ENCODE data around the gene TLK2.

DNA sequence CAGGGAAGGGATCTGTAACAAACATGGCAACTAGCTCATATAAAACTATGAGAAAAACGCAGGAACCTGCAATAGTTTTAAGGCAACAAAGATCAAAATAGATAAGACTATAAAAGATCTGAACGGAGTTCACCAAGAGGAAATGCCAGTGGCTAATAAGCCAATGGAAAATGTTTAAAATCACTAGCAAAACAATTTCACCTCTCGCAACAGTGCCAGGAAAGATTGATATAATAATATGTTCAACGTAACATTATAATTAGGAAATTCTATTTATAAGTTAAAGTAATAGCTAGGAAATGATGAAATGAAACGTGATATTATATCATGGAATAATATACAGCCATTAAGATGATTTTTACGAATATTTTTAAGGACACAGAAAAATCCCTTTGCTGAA is 164.9 kb downstream of the TLK2 start:
- TF ChIP-seq, protein P1, sequence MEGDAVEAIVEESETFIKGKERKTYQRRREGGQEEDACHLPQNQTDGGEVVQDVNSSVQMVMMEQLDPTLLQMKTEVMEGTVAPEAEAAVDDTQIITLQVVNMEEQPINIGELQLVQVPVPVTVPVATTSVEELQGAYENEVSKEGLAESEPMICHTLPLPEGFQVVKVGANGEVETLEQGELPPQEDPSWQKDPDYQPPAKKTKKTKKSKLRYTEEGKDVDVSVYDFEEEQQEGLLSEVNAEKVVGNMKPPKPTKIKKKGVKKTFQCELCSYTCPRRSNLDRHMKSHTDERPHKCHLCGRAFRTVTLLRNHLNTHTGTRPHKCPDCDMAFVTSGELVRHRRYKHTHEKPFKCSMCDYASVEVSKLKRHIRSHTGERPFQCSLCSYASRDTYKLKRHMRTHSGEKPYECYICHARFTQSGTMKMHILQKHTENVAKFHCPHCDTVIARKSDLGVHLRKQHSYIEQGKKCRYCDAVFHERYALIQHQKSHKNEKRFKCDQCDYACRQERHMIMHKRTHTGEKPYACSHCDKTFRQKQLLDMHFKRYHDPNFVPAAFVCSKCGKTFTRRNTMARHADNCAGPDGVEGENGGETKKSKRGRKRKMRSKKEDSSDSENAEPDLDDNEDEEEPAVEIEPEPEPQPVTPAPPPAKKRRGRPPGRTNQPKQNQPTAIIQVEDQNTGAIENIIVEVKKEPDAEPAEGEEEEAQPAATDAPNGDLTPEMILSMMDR (IDR thresholded peaks at IDR 0.05), result no peak
- TF ChIP-seq ZFX (IDR thresholded peaks at IDR 0.05; ENCODE audit: borderline replicate concordance), result no peak
